Measurements from ENCODE around the gene B3GNT8. TPM values are rescaled to one million over a fixed set of nuclear protein-coding genes. Genes with fewer than 3 reads are reported as not detected.
A peak's percentile ranks its signal among the peaks of the same experiment; 100 is the strongest.
"Not testable (repeated sequence)": the region's sequence is repeated elsewhere in the genome, so short reads cannot be mapped to it uniquely, and the experiment has no call there.

The B3GNT8 gene, protein sequence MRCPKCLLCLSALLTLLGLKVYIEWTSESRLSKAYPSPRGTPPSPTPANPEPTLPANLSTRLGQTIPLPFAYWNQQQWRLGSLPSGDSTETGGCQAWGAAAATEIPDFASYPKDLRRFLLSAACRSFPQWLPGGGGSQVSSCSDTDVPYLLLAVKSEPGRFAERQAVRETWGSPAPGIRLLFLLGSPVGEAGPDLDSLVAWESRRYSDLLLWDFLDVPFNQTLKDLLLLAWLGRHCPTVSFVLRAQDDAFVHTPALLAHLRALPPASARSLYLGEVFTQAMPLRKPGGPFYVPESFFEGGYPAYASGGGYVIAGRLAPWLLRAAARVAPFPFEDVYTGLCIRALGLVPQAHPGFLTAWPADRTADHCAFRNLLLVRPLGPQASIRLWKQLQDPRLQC
- total RNA-seq = 10 to 100 TPM in 2 of 10 donors, 1 to 10 TPM in 8; 6.2 to 11.7 (median 8.8) TPM
- 10 to 100 TPM in 1 of 2 donors, 1 to 10 TPM in 1; 3.3 to 13.3 TPM for polyA plus RNA-seq
- long read RNA-seq, donor 1, transcript B3GNT8-202 (2 exons, 463 nt) = major isoform, 5 of 16 reads
- long read RNA-seq, donor 1, partial matches to known transcripts = 8 of 16 reads
- long read RNA-seq, donor 1, other reads (novel, unspliced or antisense) = 3 of 16 reads
- long read RNA-seq, donor 2, partial matches to known transcripts = 8 of 19 reads
- long read RNA-seq, donor 2, other reads (novel, unspliced or antisense) = 11 of 19 reads
- long read RNA-seq, donor 3, partial matches to known transcripts = 17 of 29 reads
- long read RNA-seq, donor 3, other reads (novel, unspliced or antisense) = 11 of 29 reads

DNA sequence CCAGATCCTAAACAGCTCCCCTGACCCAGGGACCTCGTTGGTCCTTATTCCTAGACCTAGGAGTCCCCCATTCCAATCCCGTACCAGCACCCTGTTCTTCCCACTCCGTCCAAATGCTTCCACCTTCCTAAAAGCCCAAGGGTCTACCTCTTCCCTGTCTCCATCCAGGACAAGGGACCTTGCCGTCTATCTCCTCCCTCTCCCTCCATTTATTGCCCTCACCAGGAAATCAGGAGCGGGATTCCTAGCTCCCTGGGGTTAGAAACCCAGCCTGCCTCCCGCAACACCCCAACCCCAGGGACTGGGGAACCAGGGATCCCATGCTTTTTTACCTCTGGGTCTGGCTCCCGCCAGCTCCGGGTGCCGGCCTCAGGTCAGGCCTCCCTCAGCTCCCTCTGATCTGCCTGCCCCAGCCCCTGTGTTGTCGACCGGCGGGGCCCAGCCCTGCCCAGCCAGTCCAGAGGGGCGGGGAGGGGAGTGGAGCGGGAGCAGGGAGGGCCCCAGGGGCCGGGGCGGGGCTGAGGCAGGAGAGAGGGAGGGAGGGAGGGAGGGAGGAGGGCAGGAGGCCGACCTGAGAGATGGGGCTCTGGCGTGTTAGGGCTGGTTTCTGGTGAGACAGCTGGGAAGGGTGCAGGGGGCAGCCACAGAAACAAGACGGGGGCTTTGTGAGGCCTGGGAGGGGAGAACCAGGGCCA is at the start of gene B3GNT8:
TSS of gene B3GNT8 (minus strand) at position 423 of the 695 bp plus-strand sequence. CDS start 596 bp downstream, outside the sequence.
- peak within 1 kb of the TSS; percentile 16 to 73 (median 61) for H3K4me3 ChIP-seq
- H3K27me3 ChIP-seq = no peaks in the 10 kb centered on the region
- ATAC-seq (peak; percentile 84 to 89 (median 86)), DNase-seq (peak; percentile 89 to 90)
- 1 to 6% methylated on average over 18 to 19 of the region's 19 CpGs for WGBS, 2 donors
- TF ChIP-seq, protein P1, sequence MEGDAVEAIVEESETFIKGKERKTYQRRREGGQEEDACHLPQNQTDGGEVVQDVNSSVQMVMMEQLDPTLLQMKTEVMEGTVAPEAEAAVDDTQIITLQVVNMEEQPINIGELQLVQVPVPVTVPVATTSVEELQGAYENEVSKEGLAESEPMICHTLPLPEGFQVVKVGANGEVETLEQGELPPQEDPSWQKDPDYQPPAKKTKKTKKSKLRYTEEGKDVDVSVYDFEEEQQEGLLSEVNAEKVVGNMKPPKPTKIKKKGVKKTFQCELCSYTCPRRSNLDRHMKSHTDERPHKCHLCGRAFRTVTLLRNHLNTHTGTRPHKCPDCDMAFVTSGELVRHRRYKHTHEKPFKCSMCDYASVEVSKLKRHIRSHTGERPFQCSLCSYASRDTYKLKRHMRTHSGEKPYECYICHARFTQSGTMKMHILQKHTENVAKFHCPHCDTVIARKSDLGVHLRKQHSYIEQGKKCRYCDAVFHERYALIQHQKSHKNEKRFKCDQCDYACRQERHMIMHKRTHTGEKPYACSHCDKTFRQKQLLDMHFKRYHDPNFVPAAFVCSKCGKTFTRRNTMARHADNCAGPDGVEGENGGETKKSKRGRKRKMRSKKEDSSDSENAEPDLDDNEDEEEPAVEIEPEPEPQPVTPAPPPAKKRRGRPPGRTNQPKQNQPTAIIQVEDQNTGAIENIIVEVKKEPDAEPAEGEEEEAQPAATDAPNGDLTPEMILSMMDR (IDR thresholded peaks at IDR 0.05) = no peak
- H3K27ac ChIP-seq = peak within 1 kb of the TSS; percentile 69 to 94 (median 90)
- peaks cover 0 to 62% (median 12%) of the 10 kb centered on the region in 9 donors for H3K36me3 ChIP-seq
- intact Hi-C loops (cut with DNase I) = loop anchor here in 3 of 10 donors (5.0 kb wide), 3 partner anchors 105 to 120 kb away; partner anchors contain the start of gene CCDC97 (in 1 of the 3)
- peaks cover 12 to 93% (median 63%) of the 10 kb centered on the region in 9 donors for H3K4me1 ChIP-seq
- H3K9me3 ChIP-seq = no peaks in the 10 kb centered on the region

DNA sequence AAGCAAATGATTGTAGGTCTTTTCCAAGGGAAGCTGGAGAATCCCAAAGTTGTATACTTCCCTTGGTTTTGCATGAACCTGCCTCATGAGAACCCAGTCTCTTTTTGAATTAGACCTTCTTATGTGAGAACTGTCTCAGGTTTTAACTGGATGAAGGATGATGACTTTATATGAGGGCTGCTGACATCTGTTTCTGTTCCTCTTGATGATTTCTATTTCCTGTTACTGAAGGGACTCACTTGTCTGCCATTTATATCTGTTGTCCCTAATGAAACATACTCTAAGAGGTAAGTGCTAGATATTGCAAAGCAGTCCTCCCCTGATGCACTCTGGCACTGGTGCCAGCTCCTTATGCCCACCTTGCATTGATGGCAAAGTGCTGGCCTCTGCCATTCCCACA is 49.4 kb upstream of the B3GNT8 start:
- Histone ChIP-seq H3K4me1 (peaks cover 3 to 64% (median 16%) of the 10 kb centered on the region in 9 donors), H3K27me3 (peaks cover 0 to 46% (median 23%) of the 10 kb centered on the region in 7 donors), H3K9me3 (no peaks in the 10 kb centered on the region), H3K27ac (no peak overlapping the region), H3K36me3 (no peaks in the 10 kb centered on the region), H3K4me3 (no peak overlapping the region)
- intact Hi-C loops (cut with DNase I) = no loop called here
- DNase-seq = no peak
- ATAC-seq = no peak
- TF ChIP-seq, protein P1 (IDR thresholded peaks at IDR 0.05) = no peak

DNA sequence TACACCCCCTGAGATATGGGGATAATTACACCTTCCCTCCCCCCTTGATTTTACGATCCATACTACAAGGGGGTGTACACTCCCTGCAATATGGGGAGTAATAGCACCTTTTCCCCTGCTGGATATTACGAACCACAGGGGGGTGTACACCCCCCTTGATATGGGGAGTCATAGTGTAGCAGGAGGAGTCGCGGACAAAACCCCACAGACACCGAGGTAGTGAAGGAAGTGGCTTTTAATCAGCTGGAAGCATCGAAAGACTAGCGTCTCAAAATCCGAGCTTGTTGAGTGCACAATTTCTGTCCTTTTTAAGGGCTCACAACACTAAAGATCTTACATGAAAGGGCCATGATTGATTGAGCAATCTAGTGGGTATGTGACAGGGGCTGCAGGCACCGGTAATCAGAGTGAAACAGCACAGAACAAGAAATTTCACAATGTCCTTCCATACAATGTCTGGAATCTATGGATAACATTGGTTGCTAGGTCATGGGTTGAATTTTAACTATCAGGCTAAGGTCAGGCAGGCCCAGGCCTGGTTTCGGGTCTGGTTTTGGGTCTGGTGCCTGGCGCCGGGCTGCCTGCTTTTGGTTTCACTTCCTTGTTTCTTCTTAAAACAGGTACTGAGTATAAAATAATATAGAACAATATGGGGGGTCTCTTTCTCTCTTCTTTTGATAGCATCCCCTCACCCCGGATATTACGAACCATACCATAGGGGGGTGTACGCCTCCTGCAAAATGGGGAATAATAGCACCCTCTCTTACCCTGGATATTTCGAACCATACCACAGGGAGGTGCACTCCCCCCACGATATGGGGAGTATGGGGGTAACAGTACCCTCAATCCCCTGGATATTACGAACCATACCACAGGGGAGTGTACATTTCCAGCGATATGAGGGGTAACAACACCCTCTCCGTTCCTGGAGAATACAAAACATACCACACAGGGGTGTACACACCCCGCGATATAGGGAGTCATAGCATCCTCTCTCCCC is 36.4 kb upstream of the B3GNT8 start:
- H3K4me3 ChIP-seq; intact Hi-C loops (cut with DNase I); DNase-seq; H3K4me1 ChIP-seq; H3K36me3 ChIP-seq; H3K27ac ChIP-seq; ATAC-seq; H3K9me3 ChIP-seq: not testable (repeated sequence)
- H3K27me3 ChIP-seq = peaks cover 0 to 66% (median 20%) of the 10 kb centered on the region in 7 donors
- WGBS, 2 donors = 79 to 88% methylated on average over 22 of the region's 22 CpGs

DNA sequence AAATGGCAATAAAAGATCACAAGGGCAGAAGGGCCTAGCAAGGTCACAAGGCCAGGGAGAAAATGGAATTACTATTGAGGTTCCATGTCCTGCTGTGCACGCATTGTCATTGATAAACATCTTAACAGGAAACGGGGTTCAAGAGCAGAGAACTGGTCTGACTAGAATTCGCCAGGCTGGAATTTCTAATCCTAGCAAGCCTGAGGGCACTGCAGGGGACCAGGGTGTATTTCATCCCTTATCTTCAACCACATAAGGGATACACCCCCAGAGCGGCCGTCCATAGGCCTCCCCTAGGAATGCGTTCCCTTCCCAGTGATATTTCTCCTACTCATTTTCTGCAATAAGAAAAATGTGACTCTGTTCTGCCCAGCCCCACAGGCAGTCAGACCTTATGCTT is 35.3 kb upstream of the B3GNT8 start:
- no peak overlapping the region for H3K4me3 ChIP-seq
- intact Hi-C loops (cut with DNase I) = no loop called here
- 72% methylated on average over 6 of the region's 6 CpGs for WGBS, 2 donors
- TF ChIP-seq, protein P1 (IDR thresholded peaks at IDR 0.05) = no peak
- DNase-seq = no peak
- no peak overlapping the region for H3K27ac ChIP-seq
- H3K9me3 ChIP-seq = peaks cover 0 to 9% (median 0%) of the 10 kb centered on the region in 11 donors
- no peak for ATAC-seq
- H3K27me3 ChIP-seq = peaks cover 0 to 59% (median 24%) of the 10 kb centered on the region in 7 donors
- H3K4me1 ChIP-seq = peaks cover 0 to 9% (median under 1%) of the 10 kb centered on the region in 9 donors
- no peaks in the 10 kb centered on the region for H3K36me3 ChIP-seq
